GM12801 (cell line): ENCODE measurements around the gene CD274.

Experiments
- CTCF ChIP-seq: IDR thresholded peaks from one replicate; pipeline ENCODE4 v1.5.1; 2011; ENCODE audit warnings: control low read depth; ENCODE audit not compliant: insufficient read length; ENCODE audit errors: extremely low read depth

CD274 gene

GRCh38 chr9:5445886-5446285 lies 4.5 kb upstream of the CD274 start:
- no peak for TF ChIP-seq CTCF

GRCh38 chr9:5446451-5447236 lies 3.7 kb upstream of the CD274 start:
- no peak for TF ChIP-seq CTCF

GRCh38 chr9:5447337-5447736 lies 3.0 kb upstream of the CD274 start:
- TF ChIP-seq CTCF: no peak

- TF ChIP-seq CTCF: no peak
Observed at GRCh38 chr9:5448016-5448415, 2.3 kb upstream of the CD274 start.

- TF ChIP-seq CTCF: no peak
Observed at GRCh38 chr9:5448461-5449435, 1.6 kb upstream of the CD274 start.

GRCh38 chr9:5449521-5450358 lies 602 bp upstream of the CD274 start:
- no peak for TF ChIP-seq CTCF

- no peak for TF ChIP-seq CTCF
Observed at GRCh38 chr9:5452286-5452609, 1.9 kb downstream of the CD274 start.
